Right lobe of liver (tissue), 6 donors: Measurements from ENCODE around the gene SPESP1. TPM values are rescaled to one million over a fixed set of nuclear protein-coding genes. Genes with fewer than 3 reads are reported as not detected.

Experiments used
- ATAC-seq, 4 donors: fragments of 200-7000 bp; cut with Tn5 transposase; one replicate each; pipeline ENCODE4 v1.9.1; 2020; ENCODE audit warnings: mild to moderate bottlenecking in 4 of 4, moderate library complexity in 4 of 4
- DNase-seq, 3 donors: peaks; one replicate each; pipeline ENCODE4 v3.0.0-alpha.2; 2020
- H3K27ac ChIP-seq, 3 donors: fragments of 200-600 bp; one replicate each; pipeline ENCODE4 v1.8.0; 2022
- H3K27me3 ChIP-seq, 2 donors: fragments of 200-600 bp; one replicate each; pipeline ENCODE4 v1.8.0; 2022
- H3K36me3 ChIP-seq, 4 donors: fragments of 200-600 bp; sonication (generic) in 1 of 4; one replicate each; pipeline versions ENCODE4 v1.5.1 to v1.8.0; 2017 to 2022; ENCODE audit warnings: control low read depth in 1 of 4
- H3K4me1 ChIP-seq, 4 donors: fragments of 200-600 bp; sonication (generic) in 1 of 4; one replicate each; pipeline versions ENCODE4 v1.5.1 to v1.8.0; 2017 to 2022; ENCODE audit warnings: control low read depth in 1 of 4
- H3K4me3 ChIP-seq, 3 donors: fragments of 200-600 bp; one replicate each; pipeline ENCODE4 v1.8.0; 2022
- H3K9me3 ChIP-seq, 4 donors: fragments of 200-600 bp; sonication (generic) in 1 of 4; one replicate each; pipeline versions ENCODE4 v1.5.1 to v1.8.0; 2017 to 2022; ENCODE audit warnings: control low read depth in 1 of 4
- POLR2A ChIP-seq: fragments of 450-650 bp; IDR thresholded peaks from one replicate; pipeline ENCODE4 v1.6.1; 2017; ENCODE audit warnings: antibody characterized with exemption, mild to moderate bottlenecking
- whole genome bisulfite sequencing: methylation state at CpG from one replicate; pipeline ENCODE4 v1.1.6; 2018; ENCODE audit warnings: low coverage, low lambda C conversion rate; ENCODE audit not compliant: insufficient coverage; ENCODE audit errors: missing lambda C conversion rate; 5-methylcytosine and 5-hydroxymethylcytosine counted together
- intact Hi-C, 2 donors: fragments of 100-400 bp; cut with DNase I; formaldehyde crosslinking; loops; one replicate each; pipeline versions ENCODE4 v1.11.2 to v1.14.1; 2022
- long read RNA-seq: library from polyadenylated mRNA; unstranded; transcript quantifications from one replicate; pipeline ENCODE4 v2.0.0, GENCODE V29; 2019
- total RNA-seq, 6 experiments: library from RNA; depleted of rRNA in 2 of 6; stranded (reverse); fragments of >200 nt in 2 of 6; fragmentation: NEBNext Ultra II Directional in 3 of 6; extraction: Animal tissue kit (Norgen Biotek cat#: 25700) in 3 of 6; gene quantifications; one replicate each; pipeline versions ENCODE4 v1.1.0 to v1.2.4, GENCODE V29; 2016 to 2023
- TF ChIP-seq, protein P1 (sequence below), 4 donors: fragments of 200-600 bp in 3 of 4; fragments of 450-650 bp in 1 of 4; IDR thresholded peaks; one replicate each; pipeline versions ENCODE4 v1.5.1 to v1.8.0; 2016 to 2022; ENCODE audit warnings: antibody characterized with exemption in 4 of 4, mild to moderate bottlenecking in 2 of 4
- donor health status: DM: no; HTN: yes; CAD: no.
- donor health status: DM: no; HTN: no; CAD: no.
- donor health status: DM: no; HTN: no; CAD: no.
- donor health status: DM: no; HTN: yes; CAD: no.
- donor health status: DM: no; HTN: yes; CAD: no.

The SPESP1 gene
- 1 to 10 TPM in 4 of 6 experiments, under 1 TPM in 2; 0.26 to 2.8 (median 1.4) TPM for total RNA-seq
- long read RNA-seq, partial matches to known transcripts = 0 of 2 reads
- long read RNA-seq, other reads (novel, unspliced or antisense) = 0 of 2 reads

DNA sequence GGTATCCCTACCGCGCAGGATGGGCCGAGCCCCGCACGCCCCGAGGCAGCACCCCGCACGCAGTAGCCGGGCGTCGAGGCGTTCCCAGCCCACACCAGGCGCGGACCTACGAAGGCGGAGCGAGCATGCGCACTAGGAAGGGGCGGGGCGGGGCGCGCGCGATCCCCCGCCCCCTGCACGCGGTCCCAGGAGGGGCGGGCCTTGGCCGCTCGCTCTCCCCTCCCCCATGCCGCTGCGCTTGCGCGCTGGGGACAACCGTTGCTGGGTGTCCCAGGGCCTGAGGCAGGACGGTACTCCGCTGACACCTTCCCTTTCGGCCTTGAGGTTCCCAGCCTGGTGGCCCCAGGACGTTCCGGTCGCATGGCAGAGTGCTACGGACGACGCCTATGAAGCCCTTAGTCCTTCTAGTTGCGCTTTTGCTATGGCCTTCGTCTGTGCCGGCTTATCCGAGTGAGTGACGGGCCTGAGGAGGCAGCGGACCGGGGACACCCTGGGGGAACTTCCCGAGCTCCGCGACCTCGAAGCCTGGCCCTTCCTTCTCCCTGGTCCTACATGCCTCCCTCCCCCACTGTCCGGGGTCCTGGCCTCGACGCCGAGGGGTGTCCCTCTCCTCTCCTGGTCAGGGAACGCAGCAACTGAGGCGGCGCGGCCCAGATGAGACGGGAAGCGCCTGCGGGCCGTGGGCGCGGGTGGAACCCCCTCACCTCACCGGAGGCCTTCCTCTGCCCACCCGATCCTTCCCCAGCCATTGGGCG lies at the start of gene SPESP1:
TSS of gene SPESP1 (plus strand) at position 258 of the 755 bp plus-strand sequence. CDS start at position 387, 129 bp downstream.
- DNase-seq = peak; percentile 28 to 79 (median 78)
- peak; percentile 44 to 91 (median 76) for ATAC-seq
- 42% methylated on average over 10 of the region's 72 CpGs for WGBS

DNA sequence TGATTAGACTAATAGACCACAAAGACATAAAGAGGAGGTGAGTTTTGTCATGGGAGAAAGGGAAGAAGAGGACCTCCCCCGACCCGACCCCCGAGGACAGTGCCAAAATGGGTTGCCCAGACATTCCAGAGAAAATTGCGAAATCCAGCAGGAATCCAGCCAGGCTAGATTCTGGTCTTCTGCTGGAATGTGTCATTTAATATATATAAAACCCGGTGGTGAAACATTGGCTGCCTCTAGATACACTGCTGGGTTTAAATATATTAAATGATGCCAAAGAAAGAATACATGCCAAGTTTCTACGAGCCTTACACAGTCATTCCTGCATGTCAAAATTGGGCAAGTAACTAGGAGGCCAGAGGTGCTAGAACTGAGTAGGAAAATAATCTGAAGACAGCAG lies 45.3 kb upstream of the SPESP1 start:
- TF ChIP-seq POLR2A = no peak
- TF ChIP-seq, protein P1, sequence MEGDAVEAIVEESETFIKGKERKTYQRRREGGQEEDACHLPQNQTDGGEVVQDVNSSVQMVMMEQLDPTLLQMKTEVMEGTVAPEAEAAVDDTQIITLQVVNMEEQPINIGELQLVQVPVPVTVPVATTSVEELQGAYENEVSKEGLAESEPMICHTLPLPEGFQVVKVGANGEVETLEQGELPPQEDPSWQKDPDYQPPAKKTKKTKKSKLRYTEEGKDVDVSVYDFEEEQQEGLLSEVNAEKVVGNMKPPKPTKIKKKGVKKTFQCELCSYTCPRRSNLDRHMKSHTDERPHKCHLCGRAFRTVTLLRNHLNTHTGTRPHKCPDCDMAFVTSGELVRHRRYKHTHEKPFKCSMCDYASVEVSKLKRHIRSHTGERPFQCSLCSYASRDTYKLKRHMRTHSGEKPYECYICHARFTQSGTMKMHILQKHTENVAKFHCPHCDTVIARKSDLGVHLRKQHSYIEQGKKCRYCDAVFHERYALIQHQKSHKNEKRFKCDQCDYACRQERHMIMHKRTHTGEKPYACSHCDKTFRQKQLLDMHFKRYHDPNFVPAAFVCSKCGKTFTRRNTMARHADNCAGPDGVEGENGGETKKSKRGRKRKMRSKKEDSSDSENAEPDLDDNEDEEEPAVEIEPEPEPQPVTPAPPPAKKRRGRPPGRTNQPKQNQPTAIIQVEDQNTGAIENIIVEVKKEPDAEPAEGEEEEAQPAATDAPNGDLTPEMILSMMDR (IDR thresholded peaks at IDR 0.05) = no peak
- Histone ChIP-seq H3K36me3 (no peaks in the 10 kb centered on the region), H3K9me3 (no peaks in the 10 kb centered on the region), H3K27me3 (no peaks in the 10 kb centered on the region), H3K4me1 (no peaks in the 10 kb centered on the region), H3K4me3 (no peak overlapping the region), H3K27ac (no peak overlapping the region)
- no peak for DNase-seq
- intact Hi-C loops = loop anchor here in 1 of 2 donors (10.0 kb wide), 1 partner anchor 160 kb away; no protein-coding TSS in a partner anchor
- 31% methylated on average over 6 of the region's 6 CpGs for WGBS
- ATAC-seq = no peak

More for the DNA sequence above, at the start of gene SPESP1:
- H3K36me3 ChIP-seq = no peaks in the 10 kb centered on the region
- H3K4me1 ChIP-seq = no peaks in the 10 kb centered on the region
- H3K9me3 ChIP-seq = no peaks in the 10 kb centered on the region
- no peak for TF ChIP-seq POLR2A
- TF ChIP-seq, protein P1 (IDR thresholded peaks at IDR 0.05) = no peak
- intact Hi-C loops = no loop called here
- H3K4me3 ChIP-seq = peak within 1 kb of the TSS in 1 of 3 donors; percentile 46
- no peaks in the 10 kb centered on the region for H3K27me3 ChIP-seq
- no peak within 1 kb of the TSS for H3K27ac ChIP-seq

DNA sequence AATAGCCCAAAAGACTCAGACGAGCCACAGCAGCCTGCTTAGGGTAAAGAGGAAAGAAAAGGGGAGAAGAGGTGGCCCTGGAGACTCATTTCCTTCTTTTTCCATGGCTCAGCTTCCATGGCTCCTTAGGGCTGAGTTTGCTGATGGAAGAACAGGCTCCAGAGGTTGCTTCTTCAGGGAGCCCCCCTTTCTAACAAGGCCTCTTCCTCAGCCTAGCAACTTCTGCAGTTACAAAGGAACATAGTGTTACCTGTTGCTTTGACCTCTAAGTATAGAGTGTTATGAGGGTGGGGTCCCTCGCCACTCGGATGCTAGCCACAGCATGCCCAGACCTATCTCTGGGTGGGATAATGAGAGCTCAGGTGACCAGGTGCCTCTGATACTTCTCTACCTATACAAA lies 43.2 kb upstream of the SPESP1 start:
- no peak overlapping the region for H3K4me3 ChIP-seq
- DNase-seq = no peak
- TF ChIP-seq POLR2A = no peak
- TF ChIP-seq, protein P1 (IDR thresholded peaks at IDR 0.05) = no peak
- no peaks in the 10 kb centered on the region for H3K27me3 ChIP-seq
- H3K9me3 ChIP-seq = no peaks in the 10 kb centered on the region
- intact Hi-C loops = loop anchor here in 1 of 2 donors (10.0 kb wide), 1 partner anchor 162 kb away; no protein-coding TSS in a partner anchor
- no peak overlapping the region for H3K27ac ChIP-seq
- no peak for ATAC-seq
- no peaks in the 10 kb centered on the region for H3K36me3 ChIP-seq
- WGBS = 75% methylated on average over 2 of the region's 3 CpGs
- no peaks in the 10 kb centered on the region for H3K4me1 ChIP-seq

DNA sequence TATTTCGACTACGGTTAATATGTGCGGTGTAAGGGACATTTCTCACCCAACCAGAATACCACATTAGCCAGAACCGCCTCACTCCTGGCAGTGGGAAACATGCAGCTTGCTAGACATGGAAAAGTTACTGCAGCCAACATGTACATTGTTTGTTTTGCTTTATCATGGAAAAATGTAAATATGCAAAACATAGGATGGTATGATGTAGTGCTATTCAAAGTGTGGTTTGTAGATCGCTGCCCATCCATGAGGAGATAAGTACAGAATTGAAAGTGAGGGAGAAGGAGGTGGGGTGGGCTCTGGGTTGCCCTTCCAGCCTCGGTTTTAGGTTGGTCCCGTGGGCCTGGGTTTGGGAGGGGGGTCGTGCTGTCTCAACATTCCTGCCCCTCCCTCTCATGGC lies 42.5 kb upstream of the SPESP1 start:
- Histone ChIP-seq H3K9me3 (no peaks in the 10 kb centered on the region), H3K27ac (no peak overlapping the region), H3K36me3 (no peaks in the 10 kb centered on the region), H3K27me3 (no peaks in the 10 kb centered on the region), H3K4me3 (no peak overlapping the region), H3K4me1 (no peaks in the 10 kb centered on the region)
- ATAC-seq (no peak), DNase-seq (no peak)
- TF ChIP-seq, protein P1 (IDR thresholded peaks at IDR 0.05) = no peak
- no peak for TF ChIP-seq POLR2A
- intact Hi-C loops = loop anchor here in 1 of 2 donors (10.0 kb wide), 1 partner anchor 163 kb away; no protein-coding TSS in a partner anchor
- 81% methylated on average over 6 of the region's 8 CpGs for WGBS
